D721Med (cell line): ENCODE results near the gene RND3.

ENCODE experiments used
- DNase-seq: peaks from one replicate; pipeline ENCODE4 v3.0.0; 2011; ENCODE audit warnings: low spot score; ENCODE audit not compliant: insufficient read length
- FAIRE-seq: peaks from 2 replicates; lab custom pipeline; 2011; peaks lifted over from hg19 to GRCh38; lab: Jason Lieb, UNC
- CTCF ChIP-seq: IDR thresholded peaks from 2 replicates; pipeline ENCODE4 v1.5.1; 2012; ENCODE audit warnings: mild to moderate bottlenecking, control low read depth; ENCODE audit not compliant: insufficient read depth; ENCODE audit errors: missing control alignments

Gene RND3

GRCh38 chr2:150465703-150466569 is 21.5 kb downstream of the RND3 start:
- FAIRE-seq (no peak), DNase-seq (no peak)
- TF ChIP-seq CTCF = no peak

- FAIRE-seq = no peak
- TF ChIP-seq CTCF = no peak
Measured at GRCh38 chr2:150464986-150465385, 22.5 kb downstream of the RND3 start.

GRCh38 chr2:150464270-150464669 is 23.2 kb downstream of the RND3 start:
- FAIRE-seq = no peak
- TF ChIP-seq CTCF = no peak
- no peak for DNase-seq

More at GRCh38 chr2:150464986-150465385, 22.5 kb downstream of the RND3 start:
- no peak for DNase-seq

GRCh38 chr2:150462770-150463169 is 24.7 kb downstream of the RND3 start:
- DNase-seq (no peak), FAIRE-seq (no peak)
- no peak for TF ChIP-seq CTCF

GRCh38 chr2:150459281-150459680 is 28.2 kb downstream of the RND3 start:
- TF ChIP-seq CTCF = no peak
- no peak for DNase-seq
- FAIRE-seq = no peak

GRCh38 chr2:150450765-150451164 is 36.7 kb downstream of the RND3 start:
- FAIRE-seq = no peak
- no peak for TF ChIP-seq CTCF
- DNase-seq = no peak

- DNase-seq (no peak), FAIRE-seq (no peak)
- TF ChIP-seq CTCF = no peak
Measured at GRCh38 chr2:150449856-150450255, 37.6 kb downstream of the RND3 start.
